SK-N-SH (cell line): Measurements from ENCODE around the gene CD40LG. TPM values are rescaled to one million over a fixed set of nuclear protein-coding genes. Genes with fewer than 3 reads are reported as not detected.

Source experiments
- CTCF ChIA-PET: fragments of 300-600, 350-600 bp; formaldehyde crosslinking; extraction: SDS; loops from one replicate; lab custom pipeline; 2021; lab: Yijun Ruan, JAX
- POLR2A ChIA-PET: fragments of 350-600 bp; sonication (Branson Sonifier 250); formaldehyde crosslinking; extraction: SDS; loops from one replicate; lab custom pipeline; 2020; ENCODE audit warnings: antibody characterized with exemption, inconsistent platforms; lab: Yijun Ruan, JAX
- DNase-seq: peaks from one replicate; pipeline ENCODE4 v3.0.0; 2012
- H2AFZ ChIP-seq: fragments of 200-600 bp; sonication (generic); 2 replicates; pipeline ENCODE4 v1.8.1; 2016; ENCODE audit warnings: antibody characterized with exemption, mild to moderate bottlenecking, low read depth
- H3F3A ChIP-seq: fragments of 200-600 bp; sonication (generic); replicated peaks from 2 replicates; pipeline ENCODE3; 2016; ENCODE audit warnings: antibody characterized with exemption, mild to moderate bottlenecking; ENCODE audit not compliant: insufficient read depth
- H3K27ac ChIP-seq, 2 experiments: fragments of 200-500 bp in 1 of 2; fragments of 200-600 bp in 1 of 2; sonication (Bioruptor generic) in 1 of 2; sonication (generic), shearing (Covaris generic) in 1 of 2; 2 replicates each; pipeline versions ENCODE4 v1.5.1 to v1.6.1; 2014 to 2016; ENCODE audit warnings: low read depth in 2 of 2, inconsistent platforms in 1 of 2, low read length in 1 of 2, mild to moderate bottlenecking in 1 of 2, mixed read lengths in 1 of 2
- H3K27me3 ChIP-seq: fragments of 200-600 bp; sonication (generic), shearing (Covaris generic); 2 replicates; pipeline ENCODE4 v1.6.1; 2016; ENCODE audit warnings: mixed run types; ENCODE audit not compliant: insufficient read depth
- H3K36me3 ChIP-seq, 2 experiments: fragments of 200-500 bp in 1 of 2; fragments of 200-600 bp in 1 of 2; sonication (Bioruptor generic) in 1 of 2; sonication (generic) in 1 of 2; replicated peaks in 1 of 2; 2 replicates each; pipeline versions ENCODE3 to v1.5.1; 2014 to 2016; ENCODE audit warnings: low read length in 1 of 2, mild to moderate bottlenecking in 1 of 2; ENCODE audit not compliant: insufficient read depth in 2 of 2, control insufficient read depth in 1 of 2
- H3K4me1 ChIP-seq, 2 experiments: fragments of 200-500 bp in 1 of 2; fragments of 200-600 bp in 1 of 2; sonication (Bioruptor generic) in 1 of 2; sonication (generic), shearing (Covaris generic) in 1 of 2; 2 replicates each; pipeline versions ENCODE4 v1.5.1 to v1.6.1; 2014 to 2016; ENCODE audit warnings: low read depth in 1 of 2, low read length in 1 of 2, mixed run types in 1 of 2; ENCODE audit not compliant: insufficient read depth in 2 of 2, control insufficient read depth in 1 of 2
- H3K4me2 ChIP-seq: fragments of 200-600 bp; sonication (generic), shearing (Covaris generic); 2 replicates; pipeline ENCODE4 v1.6.1; 2017; ENCODE audit warnings: mixed run types
- H3K4me3 ChIP-seq, 2 experiments: fragments of 200-500 bp in 1 of 2; fragments of 200-600 bp in 1 of 2; sonication (Bioruptor generic) in 1 of 2; sonication (generic), shearing (Covaris generic) in 1 of 2; 2 replicates each; pipeline versions ENCODE4 v1.5.1 to v1.8.1; 2014 to 2016; ENCODE audit warnings: low read depth in 2 of 2, inconsistent platforms in 1 of 2, low read length in 1 of 2, mild to moderate bottlenecking in 1 of 2, mixed read lengths in 1 of 2, moderate library complexity in 1 of 2
- H3K79me2 ChIP-seq: fragments of 200-600 bp; sonication (generic); 2 replicates; pipeline ENCODE4 v1.8.1; 2017; ENCODE audit warnings: mild to moderate bottlenecking; ENCODE audit not compliant: insufficient read depth
- H3K9ac ChIP-seq: fragments of 200-600 bp; sonication (generic); 2 replicates; pipeline ENCODE4 v1.6.1; 2017; ENCODE audit warnings: mixed run types
- H3K9me2 ChIP-seq: fragments of 200-600 bp; sonication (generic); 2 replicates; pipeline ENCODE4 v1.6.1; 2017; ENCODE audit warnings: mixed run types
- H3K9me3 ChIP-seq: fragments of 200-600 bp; sonication (generic); 2 replicates; pipeline ENCODE4 v1.6.1; 2017; ENCODE audit warnings: mixed run types, mild to moderate bottlenecking, moderate library complexity
- H4K20me1 ChIP-seq: fragments of 200-600 bp; sonication (generic); 2 replicates; pipeline ENCODE4 v1.6.1; 2017; ENCODE audit warnings: mild to moderate bottlenecking, mixed run types; ENCODE audit not compliant: insufficient read depth
- CHD2 ChIP-seq: fragments of 150-350 bp; IDR thresholded peaks from 2 replicates; pipeline ENCODE4 v1.6.1; 2018; ENCODE audit warnings: low read length; ENCODE audit not compliant: partially characterized antibody
- EP300 ChIP-seq, 2 experiments: IDR thresholded peaks; 2 replicates each; pipeline versions ENCODE4 v1.4.0 to v1.6.1; 2012; ENCODE audit warnings: borderline replicate concordance in 1 of 2, low read depth in 1 of 2, low read length in 1 of 2
- FOXJ3 ChIP-seq: sonication (generic); formaldehyde crosslinking; IDR thresholded peaks from 2 replicates; pipeline ENCODE4 v1.5.1; 2020; ENCODE audit warnings: mild to moderate bottlenecking, missing genetic modification reagents
- FOXM1 ChIP-seq: IDR thresholded peaks from 2 replicates; pipeline ENCODE4 v1.4.0; 2012; ENCODE audit warnings: low read depth, mild to moderate bottlenecking
- GABPA ChIP-seq: IDR thresholded peaks from 2 replicates; pipeline ENCODE4 v1.4.0; 2012; ENCODE audit warnings: low read depth, mild to moderate bottlenecking
- GATA2 ChIP-seq: sonication (generic); formaldehyde crosslinking; IDR thresholded peaks from 2 replicates; pipeline ENCODE4 v1.5.0; 2020; ENCODE audit warnings: mild to moderate bottlenecking, missing genetic modification reagents
- MXI1 ChIP-seq: IDR thresholded peaks from 2 replicates; pipeline ENCODE4 v1.6.1; 2012; ENCODE audit warnings: mild to moderate bottlenecking, low read depth, low read length, improper control_type of control experiment
- POLR2AphosphoS5 ChIP-seq: IDR thresholded peaks from 2 replicates; pipeline ENCODE4 v1.6.1; 2012; ENCODE audit warnings: low read depth, low read length
- RAD21 ChIP-seq: IDR thresholded peaks from 2 replicates; pipeline ENCODE4 v1.6.1; 2012; ENCODE audit warnings: mild to moderate bottlenecking, low read length
- RXRA ChIP-seq: IDR thresholded peaks from 2 replicates; pipeline ENCODE4 v1.4.0; 2012; ENCODE audit warnings: low read depth, mild to moderate bottlenecking, borderline replicate concordance
- SMC3 ChIP-seq: IDR thresholded peaks from 2 replicates; pipeline ENCODE4 v1.6.1; 2012; ENCODE audit warnings: low read depth, low read length, improper control_type of control experiment
- TEAD4 ChIP-seq: IDR thresholded peaks from 2 replicates; pipeline ENCODE4 v1.4.0; 2012; ENCODE audit warnings: mild to moderate bottlenecking, borderline replicate concordance; ENCODE audit not compliant: insufficient read depth
- WGBS: methylation state at CpG from one replicate; pipeline ENCODE4 v1.1.6; 2017; ENCODE audit warnings: low lambda C conversion rate; 5-methylcytosine and 5-hydroxymethylcytosine counted together
- polyA plus RNA-seq, 3 experiments: library from polyadenylated mRNA; depleted of rRNA; stranded (reverse); fragments of >200 nt; gene quantifications; 2 replicates each; pipeline ENCODE4 v1.2.3, GENCODE V29; 2012
- TF ChIP-seq, protein P1 (sequence below): fragments of 150-350 bp; IDR thresholded peaks from 2 replicates; pipeline ENCODE4 v1.6.1; 2017; ENCODE audit warnings: antibody characterized with exemption, low read length, low read depth, borderline replicate concordance

The CD40LG gene
- polyA plus RNA-seq, 1 of the 3 experiments (the other 2 are of a cell fraction): not detected

DNA sequence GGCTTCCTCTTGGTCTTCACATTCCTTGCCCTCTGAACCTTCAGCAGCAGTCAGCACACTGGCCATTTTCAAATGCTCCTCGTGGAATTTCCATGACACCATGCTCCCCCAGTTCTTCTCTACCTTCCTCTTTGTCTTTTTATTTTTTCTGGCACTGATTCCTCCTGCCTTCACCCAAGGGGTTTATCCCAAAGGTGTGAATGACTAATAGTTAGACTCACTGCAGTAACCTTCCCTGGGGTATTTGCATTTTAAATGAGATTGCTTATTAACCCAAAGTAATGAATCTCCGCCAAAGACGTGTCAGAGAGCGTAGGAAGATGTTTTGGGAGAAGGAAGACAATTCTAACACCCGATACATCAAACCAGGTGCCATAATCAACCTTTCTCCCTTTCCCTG, 36.2 kb downstream of the CD40LG start:
- no peak overlapping the region for H3K9ac ChIP-seq
- no peaks in the 10 kb centered on the region for H3K9me3 ChIP-seq
- TF ChIP-seq GABPA: no peak
- no peak for TF ChIP-seq RXRA
- no peak for TF ChIP-seq TEAD4
- TF ChIP-seq RAD21: no peak
- no peak for TF ChIP-seq MXI1
- TF ChIP-seq, all 33 proteins: peak for 0
- ChIA-PET POLR2A (no interaction called here), CTCF (no interaction called here)
- Histone ChIP-seq H3K27ac (no peak overlapping the region), H3F3A (no peaks in the 10 kb centered on the region), H4K20me1 (no peaks in the 10 kb centered on the region), H3K4me1 (no peaks in the 10 kb centered on the region), H3K9me2 (no peaks in the 10 kb centered on the region), H3K79me2 (no peaks in the 10 kb centered on the region), H3K4me3 (no peak overlapping the region), H2AFZ (no peak overlapping the region), H3K27me3 (no peaks in the 10 kb centered on the region), H3K36me3 (no peaks in the 10 kb centered on the region), H3K4me2 (no peak overlapping the region)
- DNase-seq: no peak
- WGBS: 31% methylated on average over 5 of the region's 5 CpGs

DNA sequence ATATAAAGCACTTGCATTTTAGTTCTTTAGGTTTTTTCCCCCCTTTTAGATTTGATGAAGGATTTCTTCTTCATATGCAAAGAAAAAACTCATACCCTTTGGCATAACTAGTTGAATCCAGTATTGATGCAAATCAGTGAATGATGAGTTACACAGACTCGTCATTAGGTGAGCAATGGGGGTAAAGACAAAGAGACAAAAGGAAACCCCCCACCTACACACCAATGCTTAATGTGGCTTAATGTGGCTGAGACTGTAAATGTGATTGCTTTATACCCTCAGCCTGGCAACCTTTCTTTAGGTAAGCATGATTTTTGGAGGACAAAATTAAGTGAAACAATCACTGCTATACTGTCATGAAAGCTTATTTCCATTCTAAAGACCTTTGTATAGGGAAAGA, 39.5 kb downstream of the CD40LG start:
- no peaks in the 10 kb centered on the region for H3K9me3 ChIP-seq
- no peaks in the 10 kb centered on the region for H4K20me1 ChIP-seq
- H3K9ac ChIP-seq: no peak overlapping the region
- H3K4me3 ChIP-seq: no peak overlapping the region
- ChIA-PET CTCF (no interaction called here), POLR2A (no interaction called here)
- no peaks in the 10 kb centered on the region for H3K79me2 ChIP-seq
- no peaks in the 10 kb centered on the region for H3K27me3 ChIP-seq
- no peak overlapping the region for H2AFZ ChIP-seq
- no peak overlapping the region for H3K27ac ChIP-seq
- H3K4me1 ChIP-seq: no peaks in the 10 kb centered on the region
- WGBS: 42% methylated on average over 1 of the region's 1 CpG
- no peaks in the 10 kb centered on the region for H3K9me2 ChIP-seq
- H3K36me3 ChIP-seq: no peaks in the 10 kb centered on the region
- no peak for DNase-seq
- H3F3A ChIP-seq: no peaks in the 10 kb centered on the region
- H3K4me2 ChIP-seq: no peak overlapping the region
- no peak for TF ChIP-seq SMC3
- TF ChIP-seq FOXM1: no peak
- no peak for TF ChIP-seq EP300 (IDR thresholded peaks at IDR 0.05; ENCODE audit: borderline replicate concordance in 1 of 2, low read depth in 1 of 2, low read length in 1 of 2)
- no peak for TF ChIP-seq POLR2AphosphoS5
- TF ChIP-seq CHD2: no peak
- TF ChIP-seq, protein P1, sequence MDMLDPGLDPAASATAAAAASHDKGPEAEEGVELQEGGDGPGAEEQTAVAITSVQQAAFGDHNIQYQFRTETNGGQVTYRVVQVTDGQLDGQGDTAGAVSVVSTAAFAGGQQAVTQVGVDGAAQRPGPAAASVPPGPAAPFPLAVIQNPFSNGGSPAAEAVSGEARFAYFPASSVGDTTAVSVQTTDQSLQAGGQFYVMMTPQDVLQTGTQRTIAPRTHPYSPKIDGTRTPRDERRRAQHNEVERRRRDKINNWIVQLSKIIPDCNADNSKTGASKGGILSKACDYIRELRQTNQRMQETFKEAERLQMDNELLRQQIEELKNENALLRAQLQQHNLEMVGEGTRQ: no peak
- no peak for TF ChIP-seq RAD21
- TF ChIP-seq FOXJ3: no peak

DNA sequence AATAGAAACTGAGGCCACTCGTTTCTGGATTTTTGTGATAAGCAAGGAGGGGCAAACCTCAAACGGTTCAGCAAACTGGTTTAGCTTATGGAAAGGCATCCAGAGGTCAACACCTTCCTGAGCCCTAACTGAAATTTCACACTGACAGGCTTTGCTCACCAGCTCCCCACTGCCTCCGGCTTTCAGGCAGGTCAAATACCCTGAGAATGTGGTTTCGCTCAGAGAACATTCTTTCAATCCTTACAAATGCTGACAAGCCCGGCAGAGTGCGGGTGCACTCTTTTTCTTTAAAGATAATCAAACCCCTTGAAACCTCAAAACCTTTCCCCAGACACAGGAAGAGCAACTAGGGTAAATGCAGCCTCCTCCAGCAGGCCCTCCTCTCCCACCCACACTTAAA, 41.5 kb downstream of the CD40LG start:
- no peak for DNase-seq
- Histone ChIP-seq H3K9me2 (no peaks in the 10 kb centered on the region), H3K27me3 (no peaks in the 10 kb centered on the region; the same call in 1 of the 2 replicates), H3K4me3 (no peak overlapping the region), H3K4me2 (no peak overlapping the region), H2AFZ (no peak overlapping the region), H3K4me1 (no peaks in the 10 kb centered on the region; a peak in 1 of 4 replicates), H3K79me2 (no peaks in the 10 kb centered on the region), H3F3A (no peaks in the 10 kb centered on the region), H3K27ac (no peak overlapping the region), H3K9ac (no peak overlapping the region), H3K9me3 (no peaks in the 10 kb centered on the region), H3K36me3 (no peaks in the 10 kb centered on the region), H4K20me1 (no peaks in the 10 kb centered on the region)
- WGBS: 37% methylated on average over 6 of the region's 6 CpGs
- ChIA-PET POLR2A (no interaction called here), CTCF (interaction anchor here (1.1 kb wide), 1 partner anchor 661 kb away, joined by 3 read pairs; no protein-coding TSS in a partner anchor)
- no peak for TF ChIP-seq GATA2 (CRISPR knock-in tag)
- TF ChIP-seq EP300 (IDR thresholded peaks at IDR 0.05; ENCODE audit: borderline replicate concordance in 1 of 2, low read depth in 1 of 2, low read length in 1 of 2): no peak
- no peak for TF ChIP-seq TEAD4
